Hepatocyte (in vitro differentiated cells): Measurements from ENCODE around the gene WDCP.

Experiments used
- CTCF ChIP-seq: fragments of 200-600 bp; sonication (generic); IDR thresholded peaks from 2 replicates; pipeline ENCODE4 v1.5.1; 2016; ENCODE audit warnings: antibody characterized with exemption, mild to moderate bottlenecking; ENCODE audit not compliant: poor library complexity
- EZH2 ChIP-seq: fragments of 200-600 bp; sonication (generic); IDR thresholded peaks from 2 replicates; pipeline ENCODE4 v1.6.1; 2016; ENCODE audit warnings: antibody characterized with exemption, mild to moderate bottlenecking, borderline replicate concordance
- EZH2phosphoT487 ChIP-seq: fragments of 200-600 bp; sonication (generic); IDR thresholded peaks from one replicate; pipeline ENCODE4 v1.6.1; 2018; ENCODE audit warnings: antibody characterized with exemption, mild to moderate bottlenecking, low read depth, moderate library complexity; ENCODE audit not compliant: unreplicated experiment, severe bottlenecking

- TF ChIP-seq CTCF (no peak), EZH2 (no peak), EZH2phosphoT487 (no peak)
These were observed 2.4 kb upstream of the WDCP start, which contains the start of gene FKBP1B for GRCh38 chr2:24049485-24050021.
